Endothelial cell of umbilical vein (primary cell): ENCODE data around the gene CBX3.

ENCODE experiments used
- CTCF ChIP-seq, 2 donors: IDR thresholded peaks; 1 replicate in 1 of 2; 2 replicates in 1 of 2; pipeline ENCODE4 v1.5.1; 2011; ENCODE audit warnings: low read length in 2 of 2, mild to moderate bottlenecking in 2 of 2, moderate library complexity in 2 of 2, control low read depth in 1 of 2, inconsistent platforms in 1 of 2, low read depth in 1 of 2; ENCODE audit not compliant: insufficient read depth in 1 of 2; ENCODE audit errors: extremely low read depth in 1 of 2
- JUN ChIP-seq: IDR thresholded peaks from 2 replicates; pipeline ENCODE4 v1.6.1; 2011; ENCODE audit warnings: borderline replicate concordance, low read depth; ENCODE audit not compliant: insufficient read length, insufficient read depth
- MAX ChIP-seq: IDR thresholded peaks from 2 replicates; pipeline ENCODE4 v1.6.1; 2011; ENCODE audit not compliant: insufficient read depth, insufficient read length
- MYC ChIP-seq: IDR thresholded peaks from one replicate; pipeline ENCODE4 v1.6.1; 2011; ENCODE audit warnings: mild to moderate bottlenecking, low read depth, low read length
- POLR2A ChIP-seq: IDR thresholded peaks from 2 replicates; pipeline ENCODE4 v1.6.1; 2012; ENCODE audit warnings: low read depth, mild to moderate bottlenecking, control low read depth, low read length
- POLR2AphosphoS5 ChIP-seq: IDR thresholded peaks from 2 replicates; pipeline ENCODE4 v1.6.1; 2012; ENCODE audit warnings: low read depth, mild to moderate bottlenecking, control low read depth, low read length, moderate library complexity; ENCODE audit not compliant: insufficient read depth

GRCh38 chr7:26179826-26180497 lies 21.6 kb upstream of the CBX3 start:
- TF ChIP-seq CTCF (IDR thresholded peaks at IDR 0.05; ENCODE audit: extremely low read depth in 1 of 2, insufficient read depth in 1 of 2, low read depth in 1 of 2, low read length in 2 of 2) (no peak), MAX (no peak), POLR2A (peak; percentile 61), JUN (no peak), POLR2AphosphoS5 (no peak), MYC (no peak)
